Astrocyte (in vitro differentiated cells and primary cell): ENCODE results near the gene KDM6B. TPM values are rescaled to one million over a fixed set of nuclear protein-coding genes. Genes with fewer than 3 reads are reported as not detected.

Experiments used
- DNase-seq: peaks from one replicate; pipeline ENCODE4 v3.0.0-alpha.2; 2010; ENCODE audit warnings: low read depth
- FAIRE-seq: peaks from 2 replicates; lab custom pipeline; 2011; peaks lifted over from hg19 to GRCh38; lab: Jason Lieb, UNC
- H2AFZ ChIP-seq: 2 replicates; pipeline ENCODE4 v1.6.0; 2012; ENCODE audit warnings: low read depth, low read length, inconsistent platforms
- H3K27ac ChIP-seq: 2 replicates; pipeline ENCODE4 v1.5.1; 2011; ENCODE audit warnings: low read depth, low read length, inconsistent platforms
- H3K27me3 ChIP-seq: 2 replicates; pipeline ENCODE4 v1.6.0; 2011; ENCODE audit warnings: low read length, inconsistent platforms; ENCODE audit not compliant: insufficient read depth
- H3K36me3 ChIP-seq: 2 replicates; pipeline ENCODE4 v1.5.1; 2011; ENCODE audit warnings: low read length, inconsistent platforms; ENCODE audit not compliant: insufficient read depth
- H3K4me1 ChIP-seq: 2 replicates; pipeline ENCODE4 v1.5.1; 2011; ENCODE audit warnings: low read length, inconsistent platforms; ENCODE audit not compliant: insufficient read depth
- H3K4me2 ChIP-seq: 2 replicates; pipeline ENCODE4 v1.6.0; 2012; ENCODE audit warnings: low read length, inconsistent platforms
- H3K4me3 ChIP-seq: 2 replicates; pipeline ENCODE4 v1.5.1; 2011; ENCODE audit warnings: low read depth, mild to moderate bottlenecking, low read length, inconsistent platforms; ENCODE audit not compliant: insufficient read depth
- H3K79me2 ChIP-seq: 2 replicates; pipeline ENCODE4 v1.6.0; 2012; ENCODE audit warnings: mild to moderate bottlenecking, low read length, inconsistent platforms; ENCODE audit not compliant: insufficient read depth
- H3K9ac ChIP-seq: 2 replicates; pipeline ENCODE4 v1.6.0; 2012; ENCODE audit warnings: mild to moderate bottlenecking, low read length, inconsistent platforms
- H3K9me3 ChIP-seq: 2 replicates; pipeline ENCODE4 v1.5.1; 2012; ENCODE audit warnings: low read depth, mild to moderate bottlenecking, low read length, inconsistent platforms; ENCODE audit not compliant: insufficient read depth
- H4K20me1 ChIP-seq: 2 replicates; pipeline ENCODE4 v1.6.0; 2012; ENCODE audit warnings: low read length, inconsistent platforms; ENCODE audit not compliant: insufficient read depth
- H3K27ac Mint-ChIP-seq: one replicate; pipeline ENCODE4 v1.8.0; 2021; ENCODE audit warnings: mild to moderate bottlenecking, mixed read lengths; ENCODE audit not compliant: unreplicated experiment
- H3K27me3 Mint-ChIP-seq: one replicate; pipeline ENCODE4 v1.8.0; 2021; ENCODE audit warnings: low read depth, mixed read lengths; ENCODE audit not compliant: unreplicated experiment
- H3K36me3 Mint-ChIP-seq: one replicate; pipeline ENCODE4 v1.8.0; 2021; ENCODE audit warnings: low read depth, mixed read lengths; ENCODE audit not compliant: unreplicated experiment
- H3K4me1 Mint-ChIP-seq: one replicate; pipeline ENCODE4 v1.8.0; 2021; ENCODE audit warnings: low read depth, mixed read lengths; ENCODE audit not compliant: unreplicated experiment
- H3K4me3 Mint-ChIP-seq: one replicate; pipeline ENCODE4 v1.8.0; 2021; ENCODE audit warnings: mild to moderate bottlenecking, moderate library complexity, mixed read lengths; ENCODE audit not compliant: unreplicated experiment
- H3K9me3 Mint-ChIP-seq: one replicate; pipeline ENCODE4 v1.8.0; 2021; ENCODE audit warnings: mild to moderate bottlenecking, mixed read lengths; ENCODE audit not compliant: unreplicated experiment
- CTCF ChIP-seq: IDR thresholded peaks from 2 replicates; pipeline ENCODE4 v1.5.1; 2011; ENCODE audit warnings: low read depth, mild to moderate bottlenecking, inconsistent platforms, low read length, moderate library complexity; ENCODE audit not compliant: insufficient read depth
- EZH2 ChIP-seq: IDR thresholded peaks from 2 replicates; pipeline ENCODE4 v1.6.1; 2012; ENCODE audit warnings: mild to moderate bottlenecking, low read length, inconsistent platforms; ENCODE audit not compliant: insufficient read depth
- total RNA-seq: library from RNA; stranded (reverse); gene quantifications from 2 replicates; pipeline ENCODE4 v1.2.1, GENCODE V29; 2021

KDM6B gene
- total RNA-seq, 1 donor from 2014 or later: 50.4 TPM

GRCh38 chr17:7864995-7865650, 31.1 kb downstream of the KDM6B start:
- Histone ChIP-seq H3K4me2 (no peak overlapping the region), H2AFZ (no peak overlapping the region), H3K27ac (no peak overlapping the region), H3K79me2 (peaks cover 10% of the 10 kb centered on the region), H3K36me3 (peaks cover 21% of the 10 kb centered on the region), H3K9me3 (no peaks in the 10 kb centered on the region), H3K27me3 (no peaks in the 10 kb centered on the region), H3K9ac (no peak overlapping the region), H3K4me1 (no peaks in the 10 kb centered on the region), H4K20me1 (peaks cover 20% of the 10 kb centered on the region), H3K4me3 (no peak overlapping the region)
- H3K27me3 Mint-ChIP-seq: no peaks in the 10 kb centered on the region
- no peak overlapping the region for H3K4me3 Mint-ChIP-seq
- DNase-seq: no peak
- H3K4me1 Mint-ChIP-seq: peaks cover 3% of the 10 kb centered on the region
- FAIRE-seq: no peak
- no peak overlapping the region for H3K27ac Mint-ChIP-seq
- H3K9me3 Mint-ChIP-seq: no peaks in the 10 kb centered on the region
- TF ChIP-seq EZH2: no peak
- TF ChIP-seq CTCF: no peak
- peaks cover 21% of the 10 kb centered on the region for H3K36me3 Mint-ChIP-seq

- Histone ChIP-seq H3K4me2 (no peak overlapping the region), H4K20me1 (peaks cover 5% of the 10 kb centered on the region), H3K27me3 (no peaks in the 10 kb centered on the region), H3K36me3 (peaks cover 6% of the 10 kb centered on the region), H3K27ac (no peak overlapping the region), H3K79me2 (peaks cover 5% of the 10 kb centered on the region), H3K4me1 (no peaks in the 10 kb centered on the region), H3K9me3 (no peaks in the 10 kb centered on the region), H3K4me3 (no peak overlapping the region), H2AFZ (no peak overlapping the region), H3K9ac (no peak overlapping the region)
- DNase-seq (no peak), FAIRE-seq (no peak)
- TF ChIP-seq CTCF (no peak), EZH2 (no peak)
- no peak overlapping the region for H3K4me3 Mint-ChIP-seq
- H3K27ac Mint-ChIP-seq: no peak overlapping the region
- no peaks in the 10 kb centered on the region for H3K27me3 Mint-ChIP-seq
- H3K36me3 Mint-ChIP-seq: peaks cover 18% of the 10 kb centered on the region
- H3K4me1 Mint-ChIP-seq: peaks cover under 1% of the 10 kb centered on the region
- no peaks in the 10 kb centered on the region for H3K9me3 Mint-ChIP-seq
Observed at GRCh38 chr17:7867881-7868329, 33.9 kb downstream of the KDM6B start.

- Mint-ChIP-seq H3K4me1 (peaks cover 7% of the 10 kb centered on the region), H3K27ac (peak overlapping the region; percentile 64), H3K36me3 (peaks cover 15% of the 10 kb centered on the region), H3K4me3 (peak overlapping the region; percentile 18), H3K9me3 (no peaks in the 10 kb centered on the region), H3K27me3 (no peaks in the 10 kb centered on the region)
- Histone ChIP-seq H2AFZ (no peak overlapping the region), H3K9ac (no peak overlapping the region), H3K36me3 (no peaks in the 10 kb centered on the region), H3K27me3 (no peaks in the 10 kb centered on the region), H4K20me1 (no peaks in the 10 kb centered on the region), H3K27ac (no peak overlapping the region), H3K4me3 (no peak overlapping the region), H3K4me1 (no peaks in the 10 kb centered on the region), H3K4me2 (no peak overlapping the region), H3K79me2 (no peaks in the 10 kb centered on the region), H3K9me3 (no peaks in the 10 kb centered on the region)
- no peak for TF ChIP-seq EZH2
- FAIRE-seq (no peak), DNase-seq (no peak)
Observed at GRCh38 chr17:7873051-7873450, 39.0 kb downstream of the KDM6B start.
